Measurements from ENCODE around the gene PRSS38. TPM values are rescaled to one million over a fixed set of nuclear protein-coding genes. Genes with fewer than 3 reads are reported as not detected.

PRSS38 gene
- total and polyA plus RNA-seq, 10 of the 15 experiments (the other 5 are each of a cell fraction or from before 2014, with no cell fraction given) = not detected

GRCh38 chr1:227823537-227823936 is 8.1 kb downstream of the PRSS38 start:
- H3K9me3 ChIP-seq (replicated peaks; ENCODE audit: control insufficient read depth, insufficient read depth, low read length) = no peaks in the 10 kb centered on the region

More at GRCh38 chr1:227823537-227823936, 8.1 kb downstream of the PRSS38 start:
- ChIA-PET CTCF (no interaction called here), POLR2A (no interaction called here), RAD21 (ENCODE audit: unreplicated experiment) (no interaction called here), SMC1A (ENCODE audit: uncharacterized antibody, unreplicated experiment) (no interaction called here)
- Histone ChIP-seq H4K20me1 (ENCODE audit: control insufficient read depth, insufficient read depth) (no peaks in the 10 kb centered on the region), H2AFZ (ENCODE audit: control insufficient read depth, low read depth, low read length) (no peak overlapping the region), H3K9ac (ENCODE audit: control insufficient read depth, insufficient read depth, low read length) (no peak overlapping the region), H3K27ac (ENCODE audit: control insufficient read depth, insufficient read depth) (no peak overlapping the region), H3K27me3 (replicated peaks in 1 of 2; ENCODE audit: control insufficient read depth in 2 of 2, insufficient read depth in 2 of 2, low read length in 1 of 2) (no peaks in the 10 kb centered on the region), H3K4me1 (ENCODE audit: control insufficient read depth, insufficient read depth, low read length) (no peaks in the 10 kb centered on the region), H3K4me2 (ENCODE audit: control insufficient read depth, insufficient read depth) (no peak overlapping the region), H3K36me3 (ENCODE audit: control insufficient read depth in 2 of 2, insufficient read depth in 2 of 2, low read length in 1 of 2) (no peaks in the 10 kb centered on the region), H3K79me2 (ENCODE audit: control insufficient read depth, insufficient read depth, low read length) (no peaks in the 10 kb centered on the region), H3K4me3 (no peak overlapping the region)
- FAIRE-seq (no peak), ATAC-seq (no peak), DNase-seq (ENCODE audit: low read depth, low spot score) (no peak)
- in situ Hi-C loops (cut with MboI) = no loop called here
- WGBS (ENCODE audit: insufficient coverage, insufficient replicate concordance, low lambda C conversion rate, missing lambda C conversion rate) = 52% methylated on average over 1 of the region's 1 CpG
- BruUV-seq (replicated peaks) = no TSS peak
- intact Hi-C loops (cut with micrococcal nuclease; ENCODE audit: unreplicated experiment) = no loop called here
- TF ChIP-seq PAX8 (IDR thresholded peaks at IDR 0.05) (no peak), POLR2A (IDR thresholded peaks at IDR 0.05; ENCODE audit: low read depth, low read length) (no peak), RELA (IDR thresholded peaks at IDR 0.05; ENCODE audit: borderline replicate concordance, partially characterized antibody) (no peak), ZBTB4 (CRISPR knock-in tag; IDR thresholded peaks at IDR 0.05) (no peak), ESRRA (IDR thresholded peaks at IDR 0.05; ENCODE audit: low read length) (no peak), ATF3 (IDR thresholded peaks at IDR 0.05; ENCODE audit: borderline replicate concordance, extremely low read depth, low read depth, low read length) (no peak), CBX3 (IDR thresholded peaks at IDR 0.05; ENCODE audit: borderline replicate concordance, low read depth) (no peak)

Data from GM12878 (cell line).